SK-N-SH treated with all-trans-retinoic acid at 6 μM for 48 hours (cell line): Measurements from ENCODE around the gene ACSL1.

ENCODE experiments used
- ATAC-seq: fragments of 200-7000 bp; cut with Tn5 transposase; 3 replicates; pipeline ENCODE4 v1.9.1; 2020; ENCODE audit warnings: mild to moderate bottlenecking, moderate library complexity
- ARNTL ChIP-seq: fragments of 450-650 bp; formaldehyde crosslinking; IDR thresholded peaks from 2 replicates; pipeline ENCODE4 v1.5.0; 2020; ENCODE audit warnings: low read depth, mild to moderate bottlenecking, moderate library complexity, borderline replicate concordance
- BACH2 ChIP-seq: fragments of 250-450 bp; sonication (Bioruptor Pico); IDR thresholded peaks from 2 replicates; pipeline ENCODE4 v1.9.0; 2021; ENCODE audit warnings: mild to moderate bottlenecking, borderline replicate concordance
- ESRRG ChIP-seq: fragments of 250-450 bp; sonication (Bioruptor Pico); IDR thresholded peaks from 2 replicates; pipeline ENCODE4 v1.6.1; 2021; ENCODE audit warnings: mild to moderate bottlenecking
- GLIS3 ChIP-seq: fragments of 250-450 bp; sonication (Bioruptor Pico); IDR thresholded peaks from 2 replicates; pipeline ENCODE4 v1.5.0; 2020; ENCODE audit warnings: mild to moderate bottlenecking, moderate library complexity
- ISL1 ChIP-seq: fragments of 250-450 bp; sonication (Bioruptor Pico); IDR thresholded peaks from 2 replicates; pipeline ENCODE4 v2.1.2; 2022; ENCODE audit warnings: mild to moderate bottlenecking, moderate library complexity
- OSR1 ChIP-seq: fragments of 250-450 bp; sonication (Bioruptor Pico); IDR thresholded peaks from 2 replicates; pipeline ENCODE4 v1.8.0; 2022; ENCODE audit warnings: moderate library complexity, mild to moderate bottlenecking, inconsistent platforms
- PPARA ChIP-seq: fragments of 250-450 bp; sonication (Bioruptor Pico); IDR thresholded peaks from 2 replicates; pipeline ENCODE4 v1.5.0; 2020; ENCODE audit warnings: mild to moderate bottlenecking, borderline replicate concordance
- RARB ChIP-seq: fragments of 250-450 bp; sonication (Bioruptor Pico); IDR thresholded peaks from 2 replicates; pipeline ENCODE4 v1.8.0; 2021; ENCODE audit warnings: mild to moderate bottlenecking, moderate library complexity
- SNAI2 ChIP-seq: fragments of 250-450 bp; sonication (Bioruptor Pico); IDR thresholded peaks from 2 replicates; pipeline ENCODE4 v1.5.0; 2020; ENCODE audit warnings: mild to moderate bottlenecking, moderate library complexity
- TCF4 ChIP-seq: fragments of 250-450 bp; sonication (Bioruptor Pico); IDR thresholded peaks from 2 replicates; pipeline ENCODE4 v1.8.0; 2021; ENCODE audit warnings: mild to moderate bottlenecking, moderate library complexity, borderline replicate concordance
- TOX ChIP-seq: fragments of 250-450 bp; sonication (Bioruptor Pico); IDR thresholded peaks from 2 replicates; pipeline ENCODE4 v1.8.0; 2021; ENCODE audit warnings: mild to moderate bottlenecking, moderate library complexity, borderline replicate concordance
- ZC3H10 ChIP-seq: fragments of 250-450 bp; sonication (Bioruptor Pico); IDR thresholded peaks from 2 replicates; pipeline ENCODE4 v1.5.1; 2021; ENCODE audit warnings: mild to moderate bottlenecking, moderate library complexity
- ZFP3 ChIP-seq: fragments of 250-450 bp; sonication (Bioruptor Pico); IDR thresholded peaks from 2 replicates; pipeline ENCODE4 v1.5.0; 2020; ENCODE audit warnings: mild to moderate bottlenecking, moderate library complexity
- ZFP30 ChIP-seq: fragments of 450-650 bp; formaldehyde crosslinking; IDR thresholded peaks from 2 replicates; pipeline ENCODE4 v1.5.0; 2022; ENCODE audit warnings: mild to moderate bottlenecking, moderate library complexity
- ZNF565 ChIP-seq: fragments of 450-650 bp; formaldehyde crosslinking; conservative IDR thresholded peaks from 2 replicates; pipeline ENCODE4 v1.5.0; 2020; ENCODE audit warnings: low read depth, mild to moderate bottlenecking, moderate library complexity
- ZNF70 ChIP-seq: fragments of 450-650 bp; formaldehyde crosslinking; IDR thresholded peaks from 2 replicates; pipeline ENCODE4 v1.5.0; 2020; ENCODE audit warnings: mild to moderate bottlenecking, moderate library complexity
- ZNF8 ChIP-seq: fragments of 450-650 bp; formaldehyde crosslinking; IDR thresholded peaks from 2 replicates; pipeline ENCODE4 v1.5.0; 2020; ENCODE audit warnings: mild to moderate bottlenecking, moderate library complexity
- TF ChIP-seq, protein P1 (sequence below): fragments of 250-450 bp; sonication (Bioruptor Pico); IDR thresholded peaks from 2 replicates; pipeline ENCODE4 v1.8.0; 2020; ENCODE audit warnings: mild to moderate bottlenecking, moderate library complexity, borderline replicate concordance
- TF ChIP-seq, protein P2 (sequence below): fragments of 250-450 bp; sonication (Bioruptor Pico); IDR thresholded peaks from 2 replicates; pipeline ENCODE4 v1.8.0; 2021; ENCODE audit warnings: low read depth, mild to moderate bottlenecking, moderate library complexity, borderline replicate concordance
- TF ChIP-seq, protein P3 (sequence below): fragments of 250-450 bp; sonication (Bioruptor Pico); IDR thresholded peaks from 2 replicates; pipeline ENCODE4 v1.5.0; 2020; ENCODE audit warnings: mild to moderate bottlenecking, moderate library complexity
- TF ChIP-seq, protein P4 (sequence below): fragments of 250-450 bp; sonication (Bioruptor Pico); IDR thresholded peaks from 2 replicates; pipeline ENCODE4 v1.5.1; 2021; ENCODE audit warnings: mild to moderate bottlenecking, moderate library complexity

The ACSL1 gene

DNA sequence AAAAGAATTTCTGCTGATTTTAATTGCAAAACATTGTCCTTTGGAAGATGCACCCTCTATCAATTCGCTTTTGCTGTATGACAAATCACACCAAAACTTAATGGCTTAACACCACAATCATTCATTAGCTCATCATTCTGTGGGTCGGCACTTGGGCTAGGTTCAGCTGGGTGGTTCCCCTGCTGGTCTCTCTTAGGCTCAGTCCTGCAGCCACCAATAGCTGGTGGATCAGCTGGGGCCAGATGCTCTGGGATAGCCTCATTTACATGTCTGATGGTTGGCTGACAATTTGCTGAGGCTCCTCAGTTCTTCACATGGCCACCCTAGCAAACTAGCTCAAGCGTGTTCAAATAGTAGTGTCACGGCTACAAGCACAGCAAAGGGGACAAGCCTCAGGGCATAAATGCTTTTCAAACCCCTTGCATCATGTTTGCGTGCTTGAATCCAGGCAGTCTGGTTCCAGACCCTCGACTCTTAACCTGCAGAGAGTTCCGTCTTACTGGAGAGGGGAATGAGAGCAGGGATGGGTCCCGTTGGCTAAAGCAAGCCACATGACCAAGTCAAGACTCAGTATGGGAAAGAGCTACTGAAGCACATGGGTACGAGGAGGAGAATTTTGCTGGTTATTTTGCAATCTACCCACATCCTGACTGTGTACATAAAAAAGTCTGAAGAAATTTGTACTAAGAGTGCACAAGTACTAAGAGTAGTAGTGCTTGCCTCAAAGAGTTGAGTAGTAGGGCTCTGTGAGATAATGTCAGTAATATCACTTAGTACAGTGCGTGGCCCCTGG, 7.5 kb upstream of the ACSL1 start:
- ATAC-seq, result no peak
- TF ChIP-seq BACH2 (CRISPR knock-in tag), result no peak
- TF ChIP-seq ZC3H10, result no peak
- no peak for TF ChIP-seq TCF4 (CRISPR knock-in tag)
- TF ChIP-seq, protein P1, sequence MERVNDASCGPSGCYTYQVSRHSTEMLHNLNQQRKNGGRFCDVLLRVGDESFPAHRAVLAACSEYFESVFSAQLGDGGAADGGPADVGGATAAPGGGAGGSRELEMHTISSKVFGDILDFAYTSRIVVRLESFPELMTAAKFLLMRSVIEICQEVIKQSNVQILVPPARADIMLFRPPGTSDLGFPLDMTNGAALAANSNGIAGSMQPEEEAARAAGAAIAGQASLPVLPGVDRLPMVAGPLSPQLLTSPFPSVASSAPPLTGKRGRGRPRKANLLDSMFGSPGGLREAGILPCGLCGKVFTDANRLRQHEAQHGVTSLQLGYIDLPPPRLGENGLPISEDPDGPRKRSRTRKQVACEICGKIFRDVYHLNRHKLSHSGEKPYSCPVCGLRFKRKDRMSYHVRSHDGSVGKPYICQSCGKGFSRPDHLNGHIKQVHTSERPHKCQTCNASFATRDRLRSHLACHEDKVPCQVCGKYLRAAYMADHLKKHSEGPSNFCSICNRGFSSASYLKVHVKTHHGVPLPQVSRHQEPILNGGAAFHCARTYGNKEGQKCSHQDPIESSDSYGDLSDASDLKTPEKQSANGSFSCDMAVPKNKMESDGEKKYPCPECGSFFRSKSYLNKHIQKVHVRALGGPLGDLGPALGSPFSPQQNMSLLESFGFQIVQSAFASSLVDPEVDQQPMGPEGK, result no peak
- TF ChIP-seq GLIS3 (CRISPR knock-in tag), result no peak
- no peak for TF ChIP-seq ISL1 (CRISPR knock-in tag)
- TF ChIP-seq, protein P2, sequence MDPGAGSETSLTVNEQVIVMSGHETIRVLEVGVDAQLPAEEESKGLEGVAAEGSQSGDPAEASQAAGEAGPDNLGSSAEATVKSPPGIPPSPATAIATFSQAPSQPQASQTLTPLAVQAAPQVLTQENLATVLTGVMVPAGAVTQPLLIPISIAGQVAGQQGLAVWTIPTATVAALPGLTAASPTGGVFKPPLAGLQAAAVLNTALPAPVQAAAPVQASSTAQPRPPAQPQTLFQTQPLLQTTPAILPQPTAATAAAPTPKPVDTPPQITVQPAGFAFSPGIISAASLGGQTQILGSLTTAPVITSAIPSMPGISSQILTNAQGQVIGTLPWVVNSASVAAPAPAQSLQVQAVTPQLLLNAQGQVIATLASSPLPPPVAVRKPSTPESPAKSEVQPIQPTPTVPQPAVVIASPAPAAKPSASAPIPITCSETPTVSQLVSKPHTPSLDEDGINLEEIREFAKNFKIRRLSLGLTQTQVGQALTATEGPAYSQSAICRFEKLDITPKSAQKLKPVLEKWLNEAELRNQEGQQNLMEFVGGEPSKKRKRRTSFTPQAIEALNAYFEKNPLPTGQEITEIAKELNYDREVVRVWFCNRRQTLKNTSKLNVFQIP (CRISPR knock-in tag), result no peak
- no peak for TF ChIP-seq ZFP30 (CRISPR knock-in tag)
- TF ChIP-seq, protein P3, sequence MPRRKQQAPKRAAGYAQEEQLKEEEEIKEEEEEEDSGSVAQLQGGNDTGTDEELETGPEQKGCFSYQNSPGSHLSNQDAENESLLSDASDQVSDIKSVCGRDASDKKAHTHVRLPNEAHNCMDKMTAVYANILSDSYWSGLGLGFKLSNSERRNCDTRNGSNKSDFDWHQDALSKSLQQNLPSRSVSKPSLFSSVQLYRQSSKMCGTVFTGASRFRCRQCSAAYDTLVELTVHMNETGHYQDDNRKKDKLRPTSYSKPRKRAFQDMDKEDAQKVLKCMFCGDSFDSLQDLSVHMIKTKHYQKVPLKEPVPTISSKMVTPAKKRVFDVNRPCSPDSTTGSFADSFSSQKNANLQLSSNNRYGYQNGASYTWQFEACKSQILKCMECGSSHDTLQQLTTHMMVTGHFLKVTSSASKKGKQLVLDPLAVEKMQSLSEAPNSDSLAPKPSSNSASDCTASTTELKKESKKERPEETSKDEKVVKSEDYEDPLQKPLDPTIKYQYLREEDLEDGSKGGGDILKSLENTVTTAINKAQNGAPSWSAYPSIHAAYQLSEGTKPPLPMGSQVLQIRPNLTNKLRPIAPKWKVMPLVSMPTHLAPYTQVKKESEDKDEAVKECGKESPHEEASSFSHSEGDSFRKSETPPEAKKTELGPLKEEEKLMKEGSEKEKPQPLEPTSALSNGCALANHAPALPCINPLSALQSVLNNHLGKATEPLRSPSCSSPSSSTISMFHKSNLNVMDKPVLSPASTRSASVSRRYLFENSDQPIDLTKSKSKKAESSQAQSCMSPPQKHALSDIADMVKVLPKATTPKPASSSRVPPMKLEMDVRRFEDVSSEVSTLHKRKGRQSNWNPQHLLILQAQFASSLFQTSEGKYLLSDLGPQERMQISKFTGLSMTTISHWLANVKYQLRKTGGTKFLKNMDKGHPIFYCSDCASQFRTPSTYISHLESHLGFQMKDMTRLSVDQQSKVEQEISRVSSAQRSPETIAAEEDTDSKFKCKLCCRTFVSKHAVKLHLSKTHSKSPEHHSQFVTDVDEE, result no peak
- no peak for TF ChIP-seq OSR1 (CRISPR knock-in tag)
- TF ChIP-seq ZNF8 (CRISPR knock-in tag), result no peak
- TF ChIP-seq ESRRG, result no peak
- TF ChIP-seq PPARA (CRISPR knock-in tag), result no peak
- TF ChIP-seq ARNTL (CRISPR knock-in tag), result no peak

DNA sequence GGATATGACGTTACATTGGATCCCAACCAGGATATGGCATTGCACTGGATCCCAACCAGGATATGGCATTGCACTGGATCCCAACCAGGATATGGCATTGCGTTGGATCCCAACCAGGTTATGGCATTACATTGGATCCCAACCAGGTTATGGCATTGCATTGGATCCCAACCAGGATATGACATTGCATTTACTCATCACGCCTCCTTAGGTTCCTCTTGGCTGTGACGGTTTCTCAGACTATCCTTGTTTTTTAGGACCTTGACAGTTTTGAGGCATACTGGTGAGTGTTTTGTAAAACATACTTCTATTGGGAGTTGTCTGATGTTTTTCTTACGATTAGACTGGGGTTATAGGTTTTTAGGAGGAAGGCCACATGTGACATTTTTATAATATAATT, 5.4 kb upstream of the ACSL1 start:
- no peak for ATAC-seq
- TF ChIP-seq, protein P1, result no peak

DNA sequence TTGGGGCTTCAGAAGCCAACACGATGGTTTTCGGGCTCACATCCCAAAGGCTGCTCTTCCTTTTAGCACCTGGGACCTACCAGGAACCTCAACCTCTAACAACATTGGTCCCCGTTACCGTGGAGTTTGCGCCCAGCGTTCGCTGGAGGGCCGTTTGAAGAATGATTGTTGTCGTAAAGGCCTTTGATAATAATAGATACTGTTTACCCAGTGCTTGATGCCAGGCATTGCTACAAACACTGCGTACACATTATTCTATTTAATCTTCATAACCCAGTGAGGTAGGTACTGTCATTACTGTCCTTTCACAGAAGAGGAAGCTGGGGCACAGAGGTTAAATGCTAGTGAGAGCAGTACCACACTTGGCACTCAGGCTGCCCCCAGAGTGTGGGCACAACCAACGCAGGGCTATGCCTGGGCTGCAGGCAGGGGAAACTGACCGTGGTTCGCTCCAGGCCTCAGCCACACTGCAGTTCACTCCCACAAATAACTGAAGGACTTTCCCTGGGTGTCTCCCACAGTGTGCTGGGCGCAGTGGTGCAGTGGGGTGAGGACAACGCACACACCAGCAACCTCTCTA, 1.0 kb upstream of the ACSL1 start:
- ATAC-seq, result no peak
- TF ChIP-seq ISL1 (CRISPR knock-in tag), result no peak
- TF ChIP-seq TCF4 (CRISPR knock-in tag), result no peak
- no peak for TF ChIP-seq ZNF70 (CRISPR knock-in tag)
- no peak for TF ChIP-seq ZNF565 (CRISPR knock-in tag)
- TF ChIP-seq TOX (CRISPR knock-in tag), result no peak
- no peak for TF ChIP-seq ZNF8 (CRISPR knock-in tag)
- TF ChIP-seq, protein P4, sequence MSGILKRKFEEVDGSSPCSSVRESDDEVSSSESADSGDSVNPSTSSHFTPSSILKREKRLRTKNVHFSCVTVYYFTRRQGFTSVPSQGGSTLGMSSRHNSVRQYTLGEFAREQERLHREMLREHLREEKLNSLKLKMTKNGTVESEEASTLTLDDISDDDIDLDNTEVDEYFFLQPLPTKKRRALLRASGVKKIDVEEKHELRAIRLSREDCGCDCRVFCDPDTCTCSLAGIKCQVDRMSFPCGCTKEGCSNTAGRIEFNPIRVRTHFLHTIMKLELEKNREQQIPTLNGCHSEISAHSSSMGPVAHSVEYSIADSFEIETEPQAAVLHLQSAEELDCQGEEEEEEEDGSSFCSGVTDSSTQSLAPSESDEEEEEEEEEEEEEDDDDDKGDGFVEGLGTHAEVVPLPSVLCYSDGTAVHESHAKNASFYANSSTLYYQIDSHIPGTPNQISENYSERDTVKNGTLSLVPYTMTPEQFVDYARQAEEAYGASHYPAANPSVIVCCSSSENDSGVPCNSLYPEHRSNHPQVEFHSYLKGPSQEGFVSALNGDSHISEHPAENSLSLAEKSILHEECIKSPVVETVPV, result no peak
- TF ChIP-seq ZFP3, result no peak
- no peak for TF ChIP-seq SNAI2 (CRISPR knock-in tag)
- no peak for TF ChIP-seq ESRRG
- no peak for TF ChIP-seq BACH2 (CRISPR knock-in tag)
- TF ChIP-seq ZC3H10, result no peak
- no peak for TF ChIP-seq RARB (CRISPR knock-in tag)
- TF ChIP-seq, protein P3, result no peak
- TF ChIP-seq OSR1 (CRISPR knock-in tag), result no peak
